Endothelial cell of umbilical vein (primary cell): Measurements from ENCODE around the gene PNPO. TPM values are rescaled to one million over a fixed set of nuclear protein-coding genes. Genes with fewer than 3 reads are reported as not detected.

Source experiments
- BruUV-seq: library from RNA; stranded (reverse); fragments of 400-500 nt; replicated peaks from 2 replicates; lab custom pipeline; 2021; lab: Mats Ljungman, UMichigan
- CTCF ChIA-PET: fragments of 300-600, 350-600 bp; sonication (Branson Sonifier 250); formaldehyde crosslinking; loops from one replicate; lab custom pipeline; 2021; ENCODE audit warnings: antibody characterized with exemption, inconsistent platforms; lab: Charles Lee
- POLR2A ChIA-PET: fragments of 300-600, 350-600 bp; sonication (Branson Sonifier 250); formaldehyde crosslinking; loops from one replicate; lab custom pipeline; 2021; ENCODE audit warnings: antibody characterized with exemption, inconsistent platforms; lab: Charles Lee
- DNase-seq: peaks from one replicate; pipeline ENCODE4 v3.0.0-alpha.2; 2011; ENCODE audit warnings: low read depth, low spot score
- FAIRE-seq: peaks from 2 replicates; lab custom pipeline; 2011; peaks lifted over from hg19 to GRCh38; lab: Jason Lieb, UNC
- H2AFZ ChIP-seq: 2 replicates; pipeline ENCODE4 v1.6.0; 2012; ENCODE audit warnings: low read depth, low read length, control low read depth, inconsistent platforms
- H3K27ac ChIP-seq: 2 replicates; pipeline ENCODE4 v1.5.1; 2011; ENCODE audit warnings: low read depth, mild to moderate bottlenecking, control low read depth, low read length, moderate library complexity; ENCODE audit not compliant: insufficient read depth
- H3K27me3 ChIP-seq, 2 experiments: 2 replicates each; pipeline versions ENCODE4 v1.6.0 to v1.6.1; 2011; ENCODE audit warnings: low read length in 2 of 2, mixed read lengths in 1 of 2; ENCODE audit not compliant: control insufficient read depth in 2 of 2, insufficient read depth in 2 of 2
- H3K36me3 ChIP-seq, 2 experiments: 2 replicates in 1 of 2; 3 replicates in 1 of 2; pipeline ENCODE4 v1.5.1; 2011; ENCODE audit warnings: low read length in 2 of 2, mild to moderate bottlenecking in 1 of 2, moderate library complexity in 1 of 2; ENCODE audit not compliant: control insufficient read depth in 2 of 2, insufficient read depth in 2 of 2; ENCODE audit errors: extremely low read depth in 1 of 2
- H3K4me1 ChIP-seq: 3 replicates; pipeline ENCODE4 v1.5.1; 2011; ENCODE audit warnings: mild to moderate bottlenecking, low read length; ENCODE audit not compliant: control insufficient read depth, insufficient read depth; ENCODE audit errors: extremely low read depth
- H3K4me2 ChIP-seq: 2 replicates; pipeline ENCODE4 v1.6.1; 2011; ENCODE audit warnings: low read length, control low read depth, mixed read lengths; ENCODE audit not compliant: insufficient read depth
- H3K4me3 ChIP-seq, 3 experiments: fragments of 200-600 bp in 1 of 3; sonication (generic), shearing (Covaris generic) in 1 of 3; replicated peaks in 1 of 3; 2 replicates each; pipeline ENCODE4 v1.5.1; 2011 to 2016; ENCODE audit warnings: control low read depth in 3 of 3, low read length in 3 of 3, mild to moderate bottlenecking in 2 of 3, inconsistent platforms in 1 of 3, low read depth in 1 of 3, moderate library complexity in 1 of 3; ENCODE audit not compliant: insufficient read depth in 1 of 3
- H3K79me2 ChIP-seq: 2 replicates; pipeline ENCODE4 v1.6.0; 2012; ENCODE audit warnings: low read length, inconsistent platforms; ENCODE audit not compliant: control insufficient read depth, insufficient read depth
- H3K9ac ChIP-seq: replicated peaks from 2 replicates; pipeline ENCODE3; 2011; ENCODE audit warnings: low read length, control low read depth; ENCODE audit not compliant: insufficient read depth; ENCODE audit errors: extremely low read depth
- H3K9me1 ChIP-seq: replicated peaks from 3 replicates; pipeline ENCODE4 v1.6.0; 2011; ENCODE audit warnings: mild to moderate bottlenecking, low read length; ENCODE audit not compliant: control insufficient read depth, insufficient read depth; ENCODE audit errors: extremely low read depth
- H3K9me3 ChIP-seq: replicated peaks from 2 replicates; pipeline ENCODE4 v1.5.1; 2012; ENCODE audit warnings: low read length, inconsistent platforms; ENCODE audit not compliant: control insufficient read depth, insufficient read depth
- H4K20me1 ChIP-seq: replicated peaks from 2 replicates; pipeline ENCODE3; 2011; ENCODE audit warnings: mild to moderate bottlenecking, low read length; ENCODE audit not compliant: control insufficient read depth, insufficient read depth; ENCODE audit errors: extremely low read depth
- EZH2 ChIP-seq: IDR thresholded peaks from 2 replicates; pipeline ENCODE4 v1.6.1; 2012; ENCODE audit warnings: borderline replicate concordance, low read depth, mild to moderate bottlenecking, moderate library complexity, low read length, inconsistent platforms; ENCODE audit not compliant: severe bottlenecking
- FOS ChIP-seq: IDR thresholded peaks from 2 replicates; pipeline ENCODE4 v1.6.1; 2011; ENCODE audit warnings: mild to moderate bottlenecking, low read length, moderate library complexity, borderline replicate concordance; ENCODE audit not compliant: insufficient read depth
- GATA2 ChIP-seq: IDR thresholded peaks from 2 replicates; pipeline ENCODE4 v1.7.0; 2011; ENCODE audit warnings: low read depth, mild to moderate bottlenecking, moderate library complexity, mixed read lengths, low read length; ENCODE audit not compliant: insufficient read length, insufficient read depth
- JUN ChIP-seq: IDR thresholded peaks from 2 replicates; pipeline ENCODE4 v1.6.1; 2011; ENCODE audit warnings: borderline replicate concordance, low read depth; ENCODE audit not compliant: insufficient read length, insufficient read depth
- MYC ChIP-seq: IDR thresholded peaks from one replicate; pipeline ENCODE4 v1.6.1; 2011; ENCODE audit warnings: mild to moderate bottlenecking, low read depth, low read length
- POLR2A ChIP-seq: IDR thresholded peaks from 2 replicates; pipeline ENCODE4 v1.6.1; 2012; ENCODE audit warnings: low read depth, mild to moderate bottlenecking, control low read depth, low read length
- POLR2AphosphoS5 ChIP-seq: IDR thresholded peaks from 2 replicates; pipeline ENCODE4 v1.6.1; 2012; ENCODE audit warnings: low read depth, mild to moderate bottlenecking, control low read depth, low read length, moderate library complexity; ENCODE audit not compliant: insufficient read depth
- dilution Hi-C: fragments of 300-500 bp; cut with MboI; formaldehyde crosslinking; loops from one replicate; pipeline ENCODE4 v1.15.0; 2019; ENCODE audit warnings: low sequenced_read_pairs; ENCODE audit not compliant: extremely low pct_ligation_motif_present
- intact Hi-C: fragments of 100-400 bp; cut with micrococcal nuclease; formaldehyde crosslinking; loops from one replicate; pipeline ENCODE4 v1.10.0; 2022
- polyA plus RNA-seq, 4 experiments: library from polyadenylated mRNA; depleted of rRNA in 3 of 4; stranded (reverse) in 3 of 4; unstranded in 1 of 4; fragments of >200 nt; gene quantifications; 2 replicates each; pipeline versions ENCODE4 v1.2.1 to v1.2.3, GENCODE V29; 2011 to 2012; ENCODE audit warnings: missing spikeins in 1 of 4
- total RNA-seq: library from RNA; stranded (reverse); gene quantifications from 2 replicates; pipeline ENCODE4 v1.2.3, GENCODE V29; 2021
- TF ChIP-seq, protein P1 (sequence below): IDR thresholded peaks from 2 replicates; pipeline ENCODE4 v1.6.1; 2011; ENCODE audit not compliant: insufficient read depth, insufficient read length
- TF ChIP-seq, protein P2 (sequence below), 2 donors: IDR thresholded peaks; 1 replicate in 1 of 2; 2 replicates in 1 of 2; pipeline ENCODE4 v1.5.1; 2011; ENCODE audit warnings: low read length in 2 of 2, mild to moderate bottlenecking in 2 of 2, moderate library complexity in 2 of 2, control low read depth in 1 of 2, inconsistent platforms in 1 of 2, low read depth in 1 of 2; ENCODE audit not compliant: insufficient read depth in 1 of 2; ENCODE audit errors: extremely low read depth in 1 of 2

The PNPO gene
- total and polyA plus RNA-seq, 2 donors (not counting 3 experiments of a cell fraction or from before 2014, with no cell fraction given) = 19.7 to 22.0 TPM

DNA sequence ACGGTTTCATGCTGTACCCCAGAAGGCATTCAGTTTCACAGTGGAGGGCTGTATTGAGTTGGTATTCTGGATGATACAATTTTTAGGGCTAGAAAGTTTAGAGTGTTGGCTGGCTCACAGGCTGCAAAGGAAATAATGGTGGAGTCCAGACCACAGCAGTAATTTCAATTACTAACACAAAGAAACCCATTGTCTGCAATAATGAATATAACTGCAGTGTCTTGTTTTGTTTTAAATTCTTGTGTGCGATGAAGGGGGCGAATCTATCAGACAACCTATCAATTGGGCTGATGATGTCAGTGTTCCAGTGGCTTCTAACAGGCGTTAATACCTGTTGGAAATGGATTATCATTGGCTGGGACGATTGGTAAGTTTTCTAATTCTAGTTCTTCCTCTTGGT, 43.8 kb upstream of the PNPO start:
- H3K27ac ChIP-seq = no peak overlapping the region
- BruUV-seq = no TSS peak
- no peaks in the 10 kb centered on the region for H4K20me1 ChIP-seq
- no peak overlapping the region for H3K9ac ChIP-seq
- DNase-seq (no peak), FAIRE-seq (peak; percentile 26)
- TF ChIP-seq EZH2 (no peak), MYC (no peak), GATA2 (no peak), POLR2A (no peak), POLR2AphosphoS5 (no peak), FOS (no peak), JUN (no peak)
- TF ChIP-seq, protein P1, sequence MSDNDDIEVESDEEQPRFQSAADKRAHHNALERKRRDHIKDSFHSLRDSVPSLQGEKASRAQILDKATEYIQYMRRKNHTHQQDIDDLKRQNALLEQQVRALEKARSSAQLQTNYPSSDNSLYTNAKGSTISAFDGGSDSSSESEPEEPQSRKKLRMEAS = no peak
- TF ChIP-seq, protein P2, sequence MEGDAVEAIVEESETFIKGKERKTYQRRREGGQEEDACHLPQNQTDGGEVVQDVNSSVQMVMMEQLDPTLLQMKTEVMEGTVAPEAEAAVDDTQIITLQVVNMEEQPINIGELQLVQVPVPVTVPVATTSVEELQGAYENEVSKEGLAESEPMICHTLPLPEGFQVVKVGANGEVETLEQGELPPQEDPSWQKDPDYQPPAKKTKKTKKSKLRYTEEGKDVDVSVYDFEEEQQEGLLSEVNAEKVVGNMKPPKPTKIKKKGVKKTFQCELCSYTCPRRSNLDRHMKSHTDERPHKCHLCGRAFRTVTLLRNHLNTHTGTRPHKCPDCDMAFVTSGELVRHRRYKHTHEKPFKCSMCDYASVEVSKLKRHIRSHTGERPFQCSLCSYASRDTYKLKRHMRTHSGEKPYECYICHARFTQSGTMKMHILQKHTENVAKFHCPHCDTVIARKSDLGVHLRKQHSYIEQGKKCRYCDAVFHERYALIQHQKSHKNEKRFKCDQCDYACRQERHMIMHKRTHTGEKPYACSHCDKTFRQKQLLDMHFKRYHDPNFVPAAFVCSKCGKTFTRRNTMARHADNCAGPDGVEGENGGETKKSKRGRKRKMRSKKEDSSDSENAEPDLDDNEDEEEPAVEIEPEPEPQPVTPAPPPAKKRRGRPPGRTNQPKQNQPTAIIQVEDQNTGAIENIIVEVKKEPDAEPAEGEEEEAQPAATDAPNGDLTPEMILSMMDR (IDR thresholded peaks at IDR 0.05; ENCODE audit: extremely low read depth in 1 of 2, insufficient read depth in 1 of 2, low read depth in 1 of 2, low read length in 2 of 2) = no peak
- no peaks in the 10 kb centered on the region for H3K9me1 ChIP-seq
- peaks cover 7% of the 10 kb centered on the region for H3K79me2 ChIP-seq
- ChIA-PET POLR2A (no interaction called here), CTCF (interaction anchor here (1.1 kb wide), 1 partner anchor 49 kb away, joined by 5 read pairs; no protein-coding TSS in a partner anchor)
- H3K36me3 ChIP-seq = no peaks in the 10 kb centered on the region
- intact Hi-C loops (no loop called here), dilution Hi-C loops (no loop called here)
- peak overlapping the region; percentile 81 for H3K4me2 ChIP-seq
- no peaks in the 10 kb centered on the region for H3K27me3 ChIP-seq
- no peak overlapping the region for H2AFZ ChIP-seq
- H3K9me3 ChIP-seq = no peaks in the 10 kb centered on the region
- H3K4me3 ChIP-seq = peak overlapping the region in 1 of 3 experiments; percentile 74
- peaks cover 15% of the 10 kb centered on the region for H3K4me1 ChIP-seq
